ENCODE results near the gene FAM131A.

- TF ChIP-seq CTCF (conservative IDR thresholded peaks at IDR 0.05; ENCODE audit: low read depth, low read length) (no peak), USF2 (IDR thresholded peaks at IDR 0.05; ENCODE audit: low read depth, low read length) (no peak), POLR2A (IDR thresholded peaks at IDR 0.05; ENCODE audit: low read depth, low read length) (no peak), SMC3 (IDR thresholded peaks at IDR 0.05; ENCODE audit: low read depth, low read length) (no peak), RAD21 (IDR thresholded peaks at IDR 0.05; ENCODE audit: low read length) (no peak), MAZ (IDR thresholded peaks at IDR 0.05; ENCODE audit: borderline replicate concordance, low read depth, low read length) (no peak), RCOR1 (IDR thresholded peaks at IDR 0.05; ENCODE audit: insufficient replicate concordance, low read length) (no peak), CEBPB (IDR thresholded peaks at IDR 0.05; ENCODE audit: low read depth, low read length) (no peak), ELK1 (IDR thresholded peaks at IDR 0.05; ENCODE audit: borderline replicate concordance, low read depth, low read length) (no peak), NFE2L2 (IDR thresholded peaks at IDR 0.05; ENCODE audit: low read depth, low read length) (no peak), MXI1 (IDR thresholded peaks at IDR 0.05; ENCODE audit: borderline replicate concordance, low read depth, low read length) (no peak), FOS (IDR thresholded peaks at IDR 0.05; ENCODE audit: low read depth, low read length) (no peak), RFX5 (IDR thresholded peaks at IDR 0.05; ENCODE audit: low read depth, low read length) (no peak)
These were observed 40.8 kb upstream of the FAM131A start for GRCh38 chr3:184296616-184297015.

Data from IMR-90 (cell line).